NCI-H748 (cell line): Measurements from ENCODE around the gene PPIL3.
A peak's percentile ranks its signal among the peaks of the same experiment; 100 is the strongest.
"Not testable (repeated sequence)": the region's sequence is repeated elsewhere in the genome, so short reads cannot be mapped to it uniquely, and the experiment has no call there.

ENCODE experiments used
- DNase-seq: peaks from one replicate; lab custom pipeline; 2025; ENCODE audit not compliant: unreplicated experiment; lab: John Stamatoyannopoulos, UW

PPIL3 gene

DNA sequence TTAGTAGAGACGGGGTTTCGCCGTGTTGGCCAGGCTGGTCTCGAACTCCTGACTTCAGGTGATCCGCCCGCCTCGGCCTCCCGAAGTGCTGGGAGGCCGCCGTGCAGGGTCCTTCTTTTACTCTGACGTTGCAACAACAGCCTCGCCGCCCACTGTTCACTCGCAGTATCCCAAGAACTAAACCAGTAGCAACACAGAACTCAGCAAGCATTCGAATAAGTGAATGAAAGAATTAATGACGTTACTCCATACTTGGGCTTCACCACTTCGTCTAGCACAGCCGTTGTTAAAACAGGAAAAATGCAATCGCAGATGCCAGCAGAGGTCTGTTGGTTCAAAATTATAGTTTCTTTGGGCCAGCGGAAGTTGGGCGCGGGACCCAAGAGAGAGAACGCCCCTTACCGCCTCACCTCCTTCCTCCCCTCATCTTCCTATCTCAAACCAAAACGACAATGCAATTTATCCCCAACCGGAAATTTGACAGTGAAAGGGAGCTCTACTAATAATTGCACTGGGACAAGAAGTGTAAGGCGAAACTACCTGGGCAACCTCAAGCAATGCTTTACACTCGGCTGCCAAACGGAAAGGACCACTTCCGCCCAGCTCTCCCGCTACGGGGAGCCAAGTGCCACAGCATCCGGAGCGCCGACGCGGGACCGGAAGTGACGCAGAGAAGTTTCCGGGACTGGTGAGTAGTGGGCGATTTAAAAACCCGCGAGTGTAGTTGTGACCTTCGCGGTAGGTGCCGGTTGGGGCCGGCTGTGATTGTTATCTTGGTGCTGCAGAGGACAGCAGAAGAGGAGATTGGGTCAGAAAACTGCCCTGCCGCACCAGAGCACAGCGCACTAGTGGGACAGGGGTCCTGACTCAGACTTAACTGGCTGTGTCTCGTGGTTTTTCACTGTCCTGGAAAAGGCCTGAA lies at the start of gene PPIL3, which contains the start of gene NIF3L1:
Gene PPIL3, minus strand, starts transcription at position 374 of the 922 bp plus-strand sequence. CDS start 1,462 bp downstream, outside the sequence.
Gene NIF3L1, plus strand, starts transcription at position 668 of the 922 bp plus-strand sequence. CDS start 2,573 bp downstream, outside the sequence.
- peak; percentile 100 for DNase-seq

DNA sequence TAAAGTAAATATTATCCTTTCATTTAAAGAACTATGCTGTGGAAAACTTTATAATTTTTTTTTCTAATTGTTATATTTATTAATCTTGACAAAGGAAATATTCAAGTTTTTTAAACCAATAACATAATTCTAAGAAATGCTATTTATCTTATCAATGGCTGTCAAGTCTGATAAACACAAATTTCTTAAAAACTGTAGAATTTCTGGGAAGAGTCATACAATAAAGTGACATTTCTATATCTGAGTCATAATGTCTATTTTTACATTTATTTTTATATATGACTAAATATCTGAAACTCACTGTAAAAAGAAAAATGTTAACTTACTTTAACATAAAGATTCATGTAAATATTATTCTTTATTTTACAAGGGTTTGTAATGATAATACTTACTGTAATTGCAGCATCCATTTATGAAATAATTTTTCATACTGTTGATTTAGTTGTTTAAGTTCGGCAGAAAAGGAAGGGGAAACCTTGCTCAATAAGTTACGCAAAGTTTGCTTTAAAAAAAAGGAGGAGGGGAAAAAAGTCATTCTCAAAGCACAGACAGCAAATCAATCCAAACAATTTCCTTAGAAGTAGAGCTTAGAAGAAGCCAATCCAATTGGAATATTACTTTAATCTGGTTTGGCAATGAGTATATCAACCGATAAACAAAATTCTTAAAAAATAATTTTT lies 42.2 kb upstream of the PPIL3 start:
- DNase-seq = no peak

DNA sequence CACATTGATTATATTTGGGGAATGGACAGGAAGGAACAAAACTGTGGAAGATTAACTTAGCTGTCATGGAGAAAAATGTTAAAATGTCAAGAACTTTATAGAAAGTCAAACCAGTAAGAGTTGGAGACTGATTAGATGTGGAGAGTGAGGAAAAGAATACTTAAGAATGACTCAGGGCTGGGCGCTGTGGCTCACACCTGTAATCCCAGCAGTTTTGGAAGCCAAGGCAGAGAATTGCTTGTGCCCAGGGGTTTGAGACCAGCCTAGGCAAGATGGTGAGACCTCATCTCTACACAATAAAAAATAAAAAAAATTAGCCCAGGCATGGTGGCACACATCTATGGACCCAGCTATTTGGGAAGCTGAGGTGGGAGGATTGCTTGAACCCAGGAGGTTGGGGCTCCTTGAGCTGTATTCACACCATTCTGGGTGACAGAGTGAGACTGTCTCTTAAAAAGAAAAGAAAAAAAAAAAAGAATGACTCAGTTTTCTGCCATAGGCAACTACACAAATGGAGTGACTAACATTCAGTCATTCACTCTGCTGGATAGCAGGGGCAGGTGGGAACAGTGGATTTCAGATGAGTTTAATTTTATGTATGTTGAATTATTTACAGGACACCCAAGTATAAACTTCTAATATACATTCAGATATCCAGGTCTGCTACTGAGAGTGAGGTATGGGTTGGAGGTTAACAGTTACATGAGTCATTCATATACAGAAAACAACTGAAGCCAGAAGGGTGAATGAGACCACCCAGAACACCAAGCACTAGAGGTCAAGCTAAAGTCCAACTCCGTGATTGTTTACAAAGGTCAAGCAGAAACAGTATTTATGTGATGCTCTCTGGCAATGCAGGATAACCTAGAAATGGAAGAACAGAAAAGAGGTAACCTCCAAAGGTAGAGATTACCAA lies 40.7 kb upstream of the PPIL3 start:
- DNase-seq = no peak

DNA sequence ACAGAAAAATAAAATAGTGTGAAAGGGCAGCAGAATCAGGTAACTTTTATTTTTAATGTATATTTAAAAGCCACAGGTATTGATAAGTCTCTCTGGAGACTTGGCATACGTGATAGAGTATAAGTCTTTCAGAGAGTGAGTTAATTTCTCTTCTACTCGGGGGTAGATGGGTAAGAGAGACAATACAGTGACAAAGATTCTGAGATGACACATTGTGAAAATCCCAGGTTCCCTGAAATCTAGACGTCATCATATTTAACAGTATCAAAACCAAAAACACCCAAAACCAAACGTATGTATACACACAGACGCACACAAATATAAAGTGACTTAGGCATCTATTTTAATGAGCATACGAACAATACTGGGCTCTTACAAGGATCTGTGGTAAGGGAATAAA lies 33.6 kb upstream of the PPIL3 start:
- DNase-seq = no peak

DNA sequence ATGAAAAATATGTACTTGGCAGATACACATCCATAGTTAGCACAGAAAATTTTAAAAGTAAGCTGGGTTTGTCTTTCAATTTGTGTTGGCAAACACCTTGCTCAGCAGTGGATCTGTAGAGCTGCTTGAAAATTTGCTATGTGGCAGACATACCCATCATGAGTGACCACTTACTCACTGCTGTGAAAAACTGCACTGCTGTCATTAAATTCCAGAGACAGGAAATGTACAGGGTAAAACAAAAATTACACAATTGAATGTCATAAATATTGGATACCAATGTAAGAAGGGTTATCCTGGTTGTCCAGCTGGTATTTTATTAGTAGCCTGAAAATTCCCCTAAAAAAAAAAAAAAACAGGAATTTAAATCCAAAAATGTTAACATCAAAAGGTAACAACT lies 24.8 kb upstream of the PPIL3 start:
- no peak for DNase-seq

DNA sequence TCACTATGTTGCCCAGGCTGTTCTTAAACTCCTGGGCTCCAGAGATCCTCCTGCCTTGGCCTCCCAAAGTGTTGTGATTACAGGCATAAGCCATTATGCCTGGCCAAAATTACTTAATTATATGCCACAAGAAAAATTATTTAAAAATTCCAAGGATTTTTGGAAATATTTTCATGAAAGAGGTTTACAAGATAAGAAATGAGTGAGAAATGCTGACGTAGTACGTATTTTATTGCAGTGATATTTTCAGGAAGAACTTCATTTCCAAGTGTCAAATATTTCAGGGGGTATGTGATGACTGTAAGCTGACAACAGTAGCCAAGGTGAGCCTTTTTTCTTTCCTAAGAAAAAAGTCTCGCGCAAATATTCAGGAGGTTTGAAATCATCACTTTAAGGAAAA lies 21.1 kb upstream of the PPIL3 start:
- DNase-seq = no peak

DNA sequence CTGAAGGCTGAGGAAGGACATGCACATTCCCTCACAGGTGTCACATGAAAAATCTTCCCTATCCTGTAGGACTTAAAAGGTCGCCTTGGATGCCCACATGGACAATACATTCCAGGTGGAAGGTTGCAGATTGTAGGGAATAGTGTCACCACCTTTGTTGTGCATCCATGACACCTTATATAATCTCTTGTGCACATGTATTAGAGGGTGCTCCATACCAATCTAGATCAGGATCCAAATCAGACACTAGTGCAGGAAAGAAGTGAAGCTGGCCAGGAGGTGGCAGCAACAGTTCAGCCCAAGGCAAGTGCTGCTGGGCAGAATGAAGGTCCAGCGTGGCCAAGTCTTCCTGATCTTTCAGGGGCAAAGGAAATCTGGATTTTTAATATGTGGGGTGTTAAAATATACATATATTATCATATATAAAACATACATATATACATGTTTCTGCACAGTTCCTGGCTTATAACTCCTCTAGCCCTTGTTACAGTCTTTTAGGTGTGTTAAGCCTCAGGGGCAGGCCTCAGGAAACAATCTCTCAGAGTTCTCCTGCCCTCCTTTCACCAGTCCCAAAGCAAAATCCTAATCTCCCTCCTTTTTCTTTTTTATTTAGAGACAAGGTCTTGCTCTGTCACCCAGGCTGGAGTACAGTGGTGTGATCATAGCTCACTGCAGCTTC lies 16.9 kb upstream of the PPIL3 start:
- DNase-seq = peak; percentile 69

DNA sequence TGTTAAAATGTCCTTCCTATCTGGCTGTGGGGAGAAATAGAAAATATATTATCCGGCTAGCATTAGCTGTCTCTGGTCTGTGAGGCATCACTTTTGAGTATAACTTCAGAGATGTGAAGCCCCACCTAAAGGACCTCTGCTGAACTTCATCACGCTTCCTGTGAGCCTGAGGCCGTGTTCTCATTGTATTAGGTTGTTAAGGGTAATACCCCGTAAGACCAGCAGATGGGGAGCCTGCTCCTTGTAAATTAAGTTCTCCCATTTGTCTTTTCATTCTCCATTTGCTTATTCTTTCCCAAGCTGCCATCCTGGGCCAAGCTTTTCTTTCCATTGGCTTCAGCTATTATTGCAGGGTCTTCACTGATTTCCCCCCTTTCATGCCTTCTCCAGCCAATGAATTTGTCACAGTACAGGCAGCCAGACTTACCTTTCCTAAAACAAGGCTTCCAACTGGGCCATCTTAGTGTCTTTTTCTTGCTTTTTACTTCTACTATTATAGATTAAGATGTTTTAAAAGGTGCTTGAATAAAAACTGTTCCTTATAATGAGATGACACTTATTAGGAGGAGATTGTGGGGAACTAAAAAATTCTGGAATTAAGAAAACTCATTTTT lies 12.7 kb upstream of the PPIL3 start:
- peak; percentile 88 for DNase-seq

DNA sequence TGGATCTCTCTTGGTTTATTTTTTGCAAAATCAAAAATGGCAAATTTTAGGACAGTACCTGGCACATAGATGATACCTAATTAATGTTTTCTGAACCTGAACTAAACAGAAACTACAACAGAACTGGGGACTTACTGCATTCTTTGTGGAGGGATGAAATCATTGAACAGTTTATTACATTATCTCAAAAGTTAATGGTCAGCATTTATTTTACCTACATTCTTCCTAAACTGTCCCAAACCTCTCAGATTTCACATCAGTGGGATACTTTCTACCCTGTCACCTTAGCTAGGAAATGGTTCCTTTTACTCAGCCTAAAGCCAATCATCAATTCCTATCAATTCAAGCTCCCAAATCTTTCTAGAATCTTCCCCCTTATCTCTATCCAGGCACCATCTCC lies 10.6 kb upstream of the PPIL3 start:
- no peak for DNase-seq

DNA sequence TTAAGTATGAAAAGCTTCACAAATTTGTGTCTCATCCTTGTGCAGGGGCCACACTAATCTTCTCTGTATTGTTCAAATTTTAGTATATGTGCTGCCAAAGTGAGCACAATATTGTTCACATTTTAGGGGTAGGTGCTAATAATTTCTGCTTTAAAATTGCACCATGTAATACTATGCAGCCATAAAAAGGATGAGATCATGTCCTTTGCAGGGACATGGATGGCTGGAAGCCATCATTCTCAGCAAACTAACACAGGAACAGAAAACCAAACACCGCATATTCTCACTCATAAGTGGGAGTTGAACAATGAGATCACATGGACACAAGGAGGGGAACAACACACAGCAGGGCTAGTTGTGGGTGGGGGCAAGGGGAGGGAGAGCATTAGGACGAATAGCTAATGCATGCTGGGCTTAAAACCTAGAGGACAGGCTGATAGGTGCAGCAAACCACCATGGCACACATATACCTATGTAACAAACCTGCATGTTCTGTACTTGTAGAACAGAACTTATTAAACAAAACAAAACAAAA lies 7.1 kb downstream of the PPIL3 start:
- not testable (repeated sequence) for DNase-seq

DNA sequence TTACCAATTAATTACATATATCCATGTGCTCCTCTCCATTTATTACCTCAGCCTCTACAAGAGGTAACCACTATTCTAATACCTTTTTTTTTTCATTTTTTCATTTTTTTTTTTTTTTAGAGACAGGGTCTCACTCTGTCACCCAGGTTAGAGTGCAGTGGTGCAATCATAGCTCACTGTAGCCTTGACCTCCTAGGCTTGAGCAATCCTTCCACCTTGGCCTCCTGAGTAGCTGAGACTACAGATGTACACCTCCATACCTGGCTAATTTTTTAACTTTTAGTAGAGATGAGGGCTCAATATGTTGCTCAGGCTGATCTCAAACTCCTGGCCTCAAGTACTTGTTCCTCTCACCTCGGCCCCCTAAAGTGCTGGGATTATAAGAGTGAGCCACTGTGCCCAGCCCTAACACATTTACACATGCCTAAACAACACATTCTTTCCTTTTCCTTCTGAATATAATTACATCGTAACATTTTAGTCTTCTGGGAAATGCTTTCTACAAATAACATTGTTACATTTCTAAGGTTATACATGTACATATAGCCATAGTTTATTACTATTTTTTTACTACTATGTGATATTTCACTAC lies 10.5 kb downstream of the PPIL3 start:
- no peak for DNase-seq

DNA sequence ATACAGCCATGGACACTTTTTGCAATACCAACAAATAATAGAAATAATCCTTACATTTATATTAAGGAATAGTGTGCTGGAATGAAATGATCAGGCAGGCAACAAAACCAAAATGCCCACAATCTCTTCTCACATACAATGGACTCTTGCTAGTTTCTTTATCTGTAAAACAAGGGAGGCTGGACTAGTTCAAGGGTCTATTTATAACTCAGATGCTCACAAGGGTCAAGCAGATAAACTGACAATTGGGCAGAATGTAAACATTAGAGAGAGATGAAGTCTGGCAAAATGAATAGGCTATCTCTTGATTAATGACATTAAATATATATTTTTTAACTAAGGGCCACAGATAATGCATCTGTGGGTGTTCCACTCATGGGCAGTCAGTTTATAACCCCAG lies 11.4 kb downstream of the PPIL3 start:
- DNase-seq = no peak

DNA sequence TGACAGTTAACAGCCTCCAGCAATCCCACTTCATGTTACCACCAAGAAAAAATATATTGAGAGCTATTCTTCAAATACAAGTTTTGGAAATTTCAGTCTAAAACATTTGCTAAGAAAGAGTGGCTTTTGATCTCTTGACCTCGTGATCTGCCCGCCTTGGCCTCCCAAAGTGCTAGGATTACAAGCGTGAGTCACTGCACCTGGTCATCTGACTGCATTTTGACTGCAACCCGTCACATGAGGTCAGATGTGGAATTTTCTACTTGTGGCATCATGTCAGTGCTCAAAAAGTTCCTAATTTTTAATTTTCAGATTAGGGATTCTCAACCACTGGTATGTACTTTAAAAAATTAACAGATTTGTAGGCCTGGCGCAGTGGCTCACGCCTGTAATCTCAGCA lies 15.3 kb downstream of the PPIL3 start:
- DNase-seq = no peak

DNA sequence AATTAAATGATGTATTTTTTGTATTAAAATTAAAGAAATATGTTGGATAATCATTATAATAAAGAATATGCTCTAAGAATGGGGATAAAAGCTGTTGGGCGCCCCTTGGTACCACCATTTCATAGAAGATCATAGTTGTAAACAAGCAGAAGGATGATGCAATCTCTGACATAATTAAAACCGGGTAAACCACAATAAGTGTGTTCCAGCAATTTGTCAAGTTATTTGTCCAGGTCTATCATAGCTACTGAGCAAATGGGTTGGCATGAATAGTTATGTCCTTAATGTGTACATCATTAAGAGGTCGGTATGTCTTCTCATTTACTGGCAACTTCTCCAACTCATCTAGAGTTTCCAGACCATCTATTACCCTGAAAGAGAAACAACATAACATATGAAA lies 17.7 kb downstream of the PPIL3 start:
- no peak for DNase-seq

DNA sequence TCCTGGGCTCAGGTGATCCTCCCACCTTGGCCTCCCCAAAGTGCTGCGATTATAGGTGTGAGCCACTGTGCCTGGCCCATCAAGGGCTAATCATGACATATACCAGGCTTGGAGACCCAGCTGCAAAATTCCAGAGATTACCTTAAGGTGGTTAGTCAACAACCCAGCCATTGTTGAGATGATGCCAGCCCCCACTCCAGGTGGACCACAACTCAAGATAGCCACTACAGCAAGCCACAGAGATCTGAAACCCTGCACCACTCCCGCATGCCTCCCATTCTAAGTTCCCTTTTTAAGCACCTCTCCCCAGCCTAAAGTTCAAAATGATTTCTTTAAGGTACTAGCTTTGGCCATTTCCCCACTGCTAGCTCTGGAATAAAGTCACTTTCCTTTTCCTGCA lies 19.9 kb downstream of the PPIL3 start:
- DNase-seq = no peak

DNA sequence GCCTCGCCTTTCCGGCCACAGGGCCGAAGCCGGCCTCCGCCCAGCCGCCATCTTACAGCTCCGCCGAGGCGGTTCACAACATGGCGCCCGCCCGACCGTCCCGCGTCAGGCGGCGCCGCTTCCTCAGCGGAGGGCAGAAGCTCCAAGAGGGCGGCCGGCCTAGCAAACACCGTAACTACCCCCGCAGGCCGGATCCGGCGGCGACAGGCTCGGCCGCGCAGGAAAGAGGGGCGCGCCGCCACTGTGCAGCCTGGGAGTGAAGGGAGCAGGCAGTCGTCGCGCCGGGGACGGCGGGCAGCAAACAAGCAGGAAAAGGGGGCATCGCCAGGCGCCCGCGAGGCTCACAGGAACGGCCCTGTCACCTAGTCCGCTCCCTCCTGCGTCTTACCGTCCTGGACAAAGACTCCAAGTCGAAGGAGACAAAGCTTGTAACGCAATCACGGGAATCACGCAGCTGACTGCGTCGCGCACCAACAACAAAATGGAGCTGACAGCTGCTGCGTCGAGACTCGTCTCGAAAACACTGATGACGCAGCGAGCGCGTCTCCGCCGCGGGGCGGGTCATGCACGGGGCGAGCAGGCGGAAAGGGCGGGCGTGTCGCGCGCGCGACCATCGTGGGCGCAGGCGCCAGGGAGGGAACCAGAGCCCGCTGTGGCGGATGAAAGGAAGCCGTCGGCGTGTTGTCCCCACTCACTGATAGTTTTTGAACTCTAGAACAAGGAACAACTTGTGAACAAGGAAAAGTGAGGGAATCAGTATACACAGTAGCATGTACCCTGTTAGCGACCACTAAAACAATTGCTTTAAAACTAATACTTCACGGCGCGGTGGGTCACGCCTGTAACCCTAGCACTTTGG lies 24.5 kb downstream of the PPIL3 start, which contains the start of gene CLK1:
Gene CLK1, minus strand, starts transcription at position 483 of the 859 bp plus-strand sequence. CDS start 2,796 bp downstream, outside the sequence.
- DNase-seq = peak; percentile 98

DNA sequence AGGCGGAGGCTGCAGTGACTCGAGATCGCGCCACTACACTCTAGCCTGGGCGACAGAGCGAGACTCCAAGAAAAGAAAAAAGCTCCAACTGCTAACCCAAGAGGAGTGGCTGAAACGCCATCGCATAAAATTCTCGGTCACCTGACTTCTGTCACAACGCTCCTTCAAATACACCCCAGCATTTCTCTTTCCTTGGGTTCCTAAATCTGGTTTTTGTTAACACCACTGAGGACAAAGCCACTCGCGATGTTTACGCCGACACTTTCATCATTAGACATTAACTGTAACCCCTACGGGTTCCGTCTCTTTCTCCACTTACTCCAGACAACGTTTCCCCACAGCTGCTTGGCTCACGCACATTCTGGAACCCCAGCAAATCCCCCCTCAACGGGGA lies 25.1 kb downstream of the PPIL3 start:
- peak; percentile 58 for DNase-seq

DNA sequence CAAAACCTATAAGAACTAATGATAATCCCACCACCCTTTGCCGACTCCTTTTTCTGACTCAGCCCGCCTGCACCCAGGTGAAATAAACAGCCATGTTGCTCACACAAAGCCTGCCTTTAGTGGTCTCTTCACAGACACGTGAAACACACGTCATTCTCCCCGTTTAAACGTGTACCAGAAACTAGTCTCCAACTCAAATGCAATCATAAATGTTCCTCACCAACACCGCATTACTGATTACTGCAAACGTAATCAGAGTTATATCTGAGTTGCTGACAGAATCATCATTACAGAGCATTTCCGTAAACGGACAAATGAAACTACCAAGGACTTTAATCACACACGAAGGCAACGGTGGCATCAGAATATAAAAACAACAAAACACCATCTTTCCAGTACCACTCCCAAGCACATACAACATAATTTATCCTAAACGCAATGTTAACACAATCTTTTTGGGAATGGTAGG lies 26.3 kb downstream of the PPIL3 start:
- peak; percentile 57 for DNase-seq
